Transverse colon (tissue), 4 donors: ENCODE measurements around the gene PITPNC1. TPM values are rescaled to one million over a fixed set of nuclear protein-coding genes. Genes with fewer than 3 reads are reported as not detected.

Experiments used
- DNase-seq: peaks from one replicate; pipeline ENCODE4 v3.0.0-alpha.2; 2019
- H3K27ac ChIP-seq, 4 donors: fragments of 200-600 bp; sonication (generic); 2 replicates each; pipeline ENCODE4 v1.5.1; 2016 to 2018; ENCODE audit warnings: inconsistent platforms in 4 of 4
- H3K27me3 ChIP-seq: fragments of 200-600 bp; sonication (generic); 2 replicates; pipeline ENCODE4 v1.5.1; 2017; ENCODE audit warnings: inconsistent platforms
- H3K36me3 ChIP-seq, 4 donors: fragments of 200-600 bp; sonication (generic); 2 replicates each; pipeline ENCODE4 v1.5.1; 2017 to 2019; ENCODE audit warnings: inconsistent platforms in 4 of 4
- H3K4me1 ChIP-seq, 4 donors: fragments of 200-600 bp; sonication (generic); 2 replicates each; pipeline ENCODE4 v1.5.1; 2017 to 2020; ENCODE audit warnings: inconsistent platforms in 4 of 4
- H3K4me3 ChIP-seq, 4 donors: fragments of 200-600 bp; sonication (generic); 1 replicate in 1 of 4; 2 replicates in 3 of 4; pipeline versions ENCODE4 v1.5.1 to v1.6.1; 2017 to 2019; ENCODE audit warnings: inconsistent platforms in 4 of 4
- H3K9me3 ChIP-seq, 2 donors: fragments of 200-600 bp; sonication (generic); 2 replicates each; pipeline ENCODE4 v1.5.1; 2017 to 2019; ENCODE audit warnings: inconsistent platforms in 2 of 2
- CTCF ChIP-seq, 5 experiments: fragments of 200-600 bp in 3 of 5; fragments of 450-650 bp in 2 of 5; sonication (generic) in 3 of 5; IDR thresholded peaks; 1 replicate in 2 of 5; 2 replicates in 3 of 5; pipeline ENCODE4 v1.5.1; 2016 to 2017; ENCODE audit warnings: antibody characterized with exemption in 5 of 5, inconsistent platforms in 3 of 5, mild to moderate bottlenecking in 2 of 5, moderate library complexity in 1 of 5
- EP300 ChIP-seq: sonication (generic); formaldehyde crosslinking; IDR thresholded peaks from one replicate; pipeline ENCODE4 v1.6.1; 2017; ENCODE audit warnings: antibody characterized with exemption, low read depth
- POLR2A ChIP-seq: fragments of 450-650 bp; IDR thresholded peaks from one replicate; pipeline ENCODE4 v1.6.1; 2016; ENCODE audit warnings: antibody characterized with exemption, mild to moderate bottlenecking, moderate library complexity
- POLR2AphosphoS5 ChIP-seq, 3 donors: sonication (generic); formaldehyde crosslinking; IDR thresholded peaks; one replicate each; pipeline ENCODE4 v1.6.1; 2016; ENCODE audit warnings: antibody characterized with exemption in 3 of 3
- WGBS, 2 donors: methylation state at CpG; one replicate each; pipeline ENCODE4 v1.1.5; 2018; ENCODE audit warnings: low coverage in 1 of 2; 5-methylcytosine and 5-hydroxymethylcytosine counted together
- in situ Hi-C, 4 donors: fragments of 200-750 bp; cut with MboI; loops; one replicate each; pipeline versions ENCODE4 v1.15.0 to v1.15.1; 2017; ENCODE audit warnings: low sequenced_read_pairs in 3 of 4, low pct_ligation_motif_present in 1 of 4, low pct_unique_long_range_greater_than_20kb in 1 of 4
- intact Hi-C: fragments of 100-400 bp; cut with DNase I; formaldehyde crosslinking; loops from one replicate; pipeline ENCODE4 v1.15.1; 2023; ENCODE audit warnings: low total_unique reads
- total RNA-seq, 4 donors: library from RNA; depleted of rRNA; stranded (reverse); fragments of >200 nt; gene quantifications; one replicate each; pipeline ENCODE4 v1.1.0, GENCODE V29; 2016

Gene PITPNC1
- total RNA-seq, 4 donors from 2014 or later = 1.6 to 10.3 (median 4.0) TPM

- intact Hi-C loops = loop anchor here (5.0 kb wide), 1 partner anchor 86 kb away; no protein-coding TSS in a partner anchor
- no peaks in the 10 kb centered on the region for H3K27me3 ChIP-seq
- no peaks in the 10 kb centered on the region for H3K36me3 ChIP-seq
- H3K9me3 ChIP-seq = no peaks in the 10 kb centered on the region
- in situ Hi-C loops = loop anchor here in 2 of 4 donors (10.0 to 25.0 kb wide), 3 partner anchors 74 to 296 kb away; no protein-coding TSS in a partner anchor
- H3K27ac ChIP-seq = peak overlapping the region; percentile 38 to 60 (median 48)
- H3K4me1 ChIP-seq = peaks cover 0 to 7% (median 3%) of the 10 kb centered on the region in 4 donors
- 57 to 68% methylated on average over 7 to 9 of the region's 9 CpGs for WGBS, 2 donors
- no peak overlapping the region for H3K4me3 ChIP-seq
- no peak for TF ChIP-seq EP300
- TF ChIP-seq CTCF (IDR thresholded peaks at IDR 0.05) = no peak
- no peak for TF ChIP-seq POLR2AphosphoS5 (IDR thresholded peaks at IDR 0.05)
- no peak for TF ChIP-seq POLR2A
- peak; percentile 41 for DNase-seq
Observed at GRCh38 chr17:67390646-67391361, 13.7 kb downstream of the PITPNC1 start.

- intact Hi-C loops = loop anchor here (5.0 kb wide), 1 partner anchor 85 kb away; no protein-coding TSS in a partner anchor
- no peaks in the 10 kb centered on the region for H3K27me3 ChIP-seq
- no peak for DNase-seq
- no peak for TF ChIP-seq EP300
- no peak for TF ChIP-seq CTCF (IDR thresholded peaks at IDR 0.05)
- TF ChIP-seq POLR2AphosphoS5 (IDR thresholded peaks at IDR 0.05) = no peak
- TF ChIP-seq POLR2A = no peak
- 86 to 96% methylated on average over 3 to 6 of the region's 6 CpGs for WGBS, 2 donors
- no peak overlapping the region for H3K27ac ChIP-seq
- no peaks in the 10 kb centered on the region for H3K9me3 ChIP-seq
- in situ Hi-C loops = loop anchor here in 2 of 4 donors (10.0 to 25.0 kb wide), 3 partner anchors 73 to 295 kb away; no protein-coding TSS in a partner anchor
- no peak overlapping the region for H3K4me3 ChIP-seq
- peaks cover 0 to 7% (median 3%) of the 10 kb centered on the region in 4 donors for H3K4me1 ChIP-seq
- no peaks in the 10 kb centered on the region for H3K36me3 ChIP-seq
Observed at GRCh38 chr17:67392111-67392510, 15.0 kb downstream of the PITPNC1 start.

GRCh38 chr17:67393809-67394397 is 16.8 kb downstream of the PITPNC1 start:
- Histone ChIP-seq H3K27ac (no peak overlapping the region), H3K9me3 (no peaks in the 10 kb centered on the region), H3K36me3 (no peaks in the 10 kb centered on the region), H3K27me3 (no peaks in the 10 kb centered on the region), H3K4me1 (peaks cover 0 to 7% (median 3%) of the 10 kb centered on the region in 4 donors), H3K4me3 (no peak overlapping the region)
- no peak for DNase-seq
- intact Hi-C loops (loop anchor here (5.0 kb wide), 1 partner anchor 83 kb away; no protein-coding TSS in a partner anchor), in situ Hi-C loops (loop anchor here in 2 of 4 donors (10.0 to 25.0 kb wide), 3 partner anchors 71 to 293 kb away; no protein-coding TSS in a partner anchor)
- TF ChIP-seq POLR2AphosphoS5 (IDR thresholded peaks at IDR 0.05) (no peak), CTCF (IDR thresholded peaks at IDR 0.05) (no peak), EP300 (no peak), POLR2A (no peak)
- WGBS, 2 donors = 97 to 98% methylated on average over 7 to 9 of the region's 9 CpGs

- 87 to 88% methylated on average over 3 of the region's 3 CpGs for WGBS, 2 donors
- Histone ChIP-seq H3K4me1 (peaks cover 0 to 18% (median 10%) of the 10 kb centered on the region in 4 donors), H3K9me3 (no peaks in the 10 kb centered on the region), H3K4me3 (no peak overlapping the region), H3K36me3 (no peaks in the 10 kb centered on the region), H3K27me3 (no peaks in the 10 kb centered on the region), H3K27ac (peak overlapping the region in 1 of 4 donors; percentile 2)
- no peak for DNase-seq
- in situ Hi-C loops (loop anchor here in 2 of 4 donors (10.0 to 25.0 kb wide), 3 partner anchors 65 to 288 kb away; no protein-coding TSS in a partner anchor), intact Hi-C loops (no loop called here)
- no peak for TF ChIP-seq CTCF (IDR thresholded peaks at IDR 0.05)
- no peak for TF ChIP-seq POLR2A
- TF ChIP-seq EP300 = no peak
- no peak for TF ChIP-seq POLR2AphosphoS5 (IDR thresholded peaks at IDR 0.05)
Observed at GRCh38 chr17:67399676-67400075, 22.6 kb downstream of the PITPNC1 start.
